OCI-M2 (cell line): ENCODE data around the gene ZNF860.
"Not testable (repeated sequence)": the region's sequence is repeated elsewhere in the genome, so short reads cannot be mapped to it uniquely, and the experiment has no call there.

Source experiments
- DNase-seq: peaks from one replicate; lab custom pipeline; 2025; ENCODE audit not compliant: unreplicated experiment; lab: John Stamatoyannopoulos, UW

ZNF860 gene

GRCh38 chr3:31960793-31961431, 20.6 kb upstream of the ZNF860 start:
- DNase-seq = no peak

GRCh38 chr3:31962801-31963205, 18.7 kb upstream of the ZNF860 start:
- no peak for DNase-seq

GRCh38 chr3:31966978-31967591, 14.5 kb upstream of the ZNF860 start:
- DNase-seq = no peak

- no peak for DNase-seq
These were observed 14.0 kb upstream of the ZNF860 start for GRCh38 chr3:31967592-31967991.

GRCh38 chr3:31968369-31968926, 13.1 kb upstream of the ZNF860 start:
- DNase-seq = no peak

GRCh38 chr3:31968927-31969418, 12.6 kb upstream of the ZNF860 start:
- no peak for DNase-seq

- DNase-seq = no peak
These were observed 9.9 kb upstream of the ZNF860 start for GRCh38 chr3:31971607-31972006.

- no peak for DNase-seq
These were observed 8.5 kb upstream of the ZNF860 start for GRCh38 chr3:31973081-31973480.

GRCh38 chr3:31973837-31974236, 7.7 kb upstream of the ZNF860 start:
- no peak for DNase-seq

GRCh38 chr3:31974471-31974870, 7.1 kb upstream of the ZNF860 start:
- DNase-seq = no peak

GRCh38 chr3:31974964-31975363, 6.6 kb upstream of the ZNF860 start:
- no peak for DNase-seq

- no peak for DNase-seq
These were observed 5.2 kb upstream of the ZNF860 start for GRCh38 chr3:31976302-31976701.

GRCh38 chr3:31977736-31978135, 3.8 kb upstream of the ZNF860 start:
- no peak for DNase-seq

- DNase-seq = no peak
These were observed 3.0 kb upstream of the ZNF860 start for GRCh38 chr3:31978553-31978952.

GRCh38 chr3:31979001-31979697, 2.4 kb upstream of the ZNF860 start:
- DNase-seq = no peak

GRCh38 chr3:31980530-31981205, 882 bp upstream of the ZNF860 start:
- no peak for DNase-seq

- DNase-seq = no peak
These were observed 2.8 kb downstream of the ZNF860 start for GRCh38 chr3:31984321-31984720.

GRCh38 chr3:31985831-31986230, 4.3 kb downstream of the ZNF860 start:
- no peak for DNase-seq

- DNase-seq = no peak
These were observed 6.7 kb downstream of the ZNF860 start for GRCh38 chr3:31988271-31988670.

GRCh38 chr3:31992995-31993394, 11.4 kb downstream of the ZNF860 start:
- DNase-seq = not testable (repeated sequence)

- DNase-seq = no peak
These were observed 12.3 kb downstream of the ZNF860 start for GRCh38 chr3:31993843-31994242.
